ENCODE data around the gene ATOH1. TPM values are rescaled to one million over a fixed set of nuclear protein-coding genes. Genes with fewer than 3 reads are reported as not detected.

ATOH1 gene
- total and polyA plus RNA-seq, 12 donors = not detected

GRCh38 chr4:93786149-93786548, 42.4 kb upstream of the ATOH1 start:
- Histone ChIP-seq H3K27me3 (no peaks in the 10 kb centered on the region), H3K9me3 (replicated peaks in 1 of 3) (no peaks in the 10 kb centered on the region), H3K36me3 (replicated peaks in 1 of 2) (no peaks in the 10 kb centered on the region), H3K4me1 (replicated peaks in 1 of 2) (no peaks in the 10 kb centered on the region), H3K27ac (no peak overlapping the region), H3K4me3 (no peak overlapping the region)
- no peak for DNase-seq
- no peak for TF ChIP-seq CTCF (IDR thresholded peaks at IDR 0.05)
- no peak for TF ChIP-seq POLR2A (IDR thresholded peaks at IDR 0.05)
- WGBS, 4 donors = 71 to 81% (median 76%) methylated on average over 2 of the region's 2 CpGs
- intact Hi-C loops (cut with DNase I) = no loop called here

DNA sequence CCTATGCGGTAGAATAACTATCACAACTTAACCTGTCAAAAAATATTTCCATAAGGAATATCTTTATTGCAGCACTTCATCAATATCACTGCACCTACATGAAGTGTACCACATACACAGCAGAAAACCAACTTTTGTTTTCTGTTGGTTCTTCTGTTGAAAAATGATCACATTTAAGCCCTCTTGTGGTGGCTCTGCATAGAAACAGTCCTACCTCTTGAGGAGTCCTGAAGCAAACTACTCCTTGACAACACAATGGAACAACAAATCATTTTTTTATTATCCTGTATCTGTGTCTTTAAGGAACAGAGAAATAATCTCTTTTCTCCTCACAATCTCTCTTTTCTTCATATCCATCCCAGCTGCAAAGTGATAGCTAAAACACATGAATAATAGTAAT, 39.8 kb upstream of the ATOH1 start:
- Histone ChIP-seq H3K27ac (no peak overlapping the region), H3K4me3 (no peak overlapping the region), H3K36me3 (replicated peaks in 1 of 2) (no peaks in the 10 kb centered on the region), H3K27me3 (no peaks in the 10 kb centered on the region), H3K4me1 (replicated peaks in 1 of 2) (no peaks in the 10 kb centered on the region), H3K9me3 (replicated peaks in 1 of 3) (no peaks in the 10 kb centered on the region)
- no peak for DNase-seq
- 60 to 80% (median 70%) methylated on average over 1 of the region's 1 CpG for WGBS, 4 donors
- intact Hi-C loops (cut with DNase I) = no loop called here
- TF ChIP-seq CTCF (IDR thresholded peaks at IDR 0.05) (peak in 3 of 6 experiments; percentile 11 to 34 (median 21)), POLR2A (IDR thresholded peaks at IDR 0.05) (no peak)

DNA sequence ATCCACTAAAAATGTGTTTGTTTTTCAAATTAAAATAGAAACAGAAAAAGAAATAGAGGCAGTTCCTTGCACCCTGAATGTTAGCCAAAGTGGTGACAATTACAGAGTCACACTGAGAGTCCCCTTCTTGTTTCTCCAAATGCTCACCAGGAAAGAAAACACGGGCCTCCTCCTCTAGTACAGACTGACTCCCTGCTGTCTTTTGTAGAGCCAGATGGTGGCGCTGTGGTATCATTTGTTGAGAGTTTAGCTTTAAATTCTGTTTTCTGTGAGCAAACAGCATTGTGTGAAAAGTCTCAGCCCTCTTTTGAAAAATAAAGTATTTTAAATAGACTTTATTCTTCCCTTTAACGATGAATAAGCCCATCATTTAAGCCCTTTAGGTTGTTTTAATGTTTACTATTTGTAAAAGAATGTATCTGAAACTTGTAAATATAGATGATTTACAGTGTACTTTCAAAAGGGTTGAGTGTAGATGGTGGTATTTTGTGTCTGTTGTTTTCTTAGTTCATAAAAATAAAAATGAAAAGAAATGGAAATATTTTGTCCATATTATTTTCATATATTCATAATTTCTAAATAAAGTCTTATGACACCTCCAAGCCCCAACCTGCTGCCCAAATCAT, 36.9 kb upstream of the ATOH1 start:
- Histone ChIP-seq H3K27me3 (no peaks in the 10 kb centered on the region), H3K4me1 (replicated peaks in 1 of 2) (no peaks in the 10 kb centered on the region), H3K9me3 (replicated peaks in 1 of 3) (no peaks in the 10 kb centered on the region), H3K36me3 (replicated peaks in 1 of 2) (no peaks in the 10 kb centered on the region), H3K27ac (no peak overlapping the region), H3K4me3 (no peak overlapping the region)
- 1 to 2% (median 1%) methylated on average over 3 of the region's 3 CpGs for WGBS, 4 donors
- no peak for TF ChIP-seq POLR2A (IDR thresholded peaks at IDR 0.05)
- peak; percentile 56 to 87 (median 75) for TF ChIP-seq CTCF (IDR thresholded peaks at IDR 0.05)
- intact Hi-C loops (cut with DNase I) = loop anchor here (5.0 to 10.0 kb wide), 2 partner anchors 333 to 336 kb away; no protein-coding TSS in a partner anchor
- DNase-seq = peak; percentile 40 to 76 (median 56)

- no peak for DNase-seq
- Histone ChIP-seq H3K4me1 (replicated peaks in 1 of 2) (no peaks in the 10 kb centered on the region), H3K27me3 (no peaks in the 10 kb centered on the region), H3K4me3 (no peak overlapping the region), H3K27ac (no peak overlapping the region), H3K36me3 (replicated peaks in 1 of 2) (no peaks in the 10 kb centered on the region), H3K9me3 (replicated peaks in 1 of 3) (no peaks in the 10 kb centered on the region)
- intact Hi-C loops (cut with DNase I) = no loop called here
- WGBS, 4 donors = 82 to 87% (median 86%) methylated on average over 4 of the region's 4 CpGs
- no peak for TF ChIP-seq POLR2A (IDR thresholded peaks at IDR 0.05)
- no peak for TF ChIP-seq CTCF (IDR thresholded peaks at IDR 0.05)
Measured at GRCh38 chr4:93802045-93802444, 26.5 kb upstream of the ATOH1 start.
